ENCODE results near the gene SUPT20H.
A peak's percentile ranks its signal among the peaks of the same experiment; 100 is the strongest.
"Not testable (repeated sequence)": the region's sequence is repeated elsewhere in the genome, so short reads cannot be mapped to it uniquely, and the experiment has no call there.

The SUPT20H gene

DNA sequence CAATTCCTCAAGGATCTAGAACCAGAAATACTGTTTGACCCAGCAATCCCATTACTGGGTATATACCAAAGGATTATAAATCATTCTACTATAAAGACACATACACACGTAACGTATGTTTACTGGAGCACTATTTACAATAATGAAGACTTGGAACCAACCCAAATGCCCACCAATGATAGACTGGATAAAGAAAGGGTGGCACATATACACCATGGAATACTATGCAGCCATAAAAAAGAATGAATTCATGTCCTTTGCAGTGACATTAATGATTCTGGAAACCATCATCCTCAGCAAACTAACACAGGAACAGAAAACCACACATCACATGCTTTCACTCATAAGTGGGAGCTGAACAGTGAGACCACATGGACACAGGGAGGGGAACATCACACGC lies 6.4 kb downstream of the SUPT20H start:
- not testable (repeated sequence) for ATAC-seq (ENCODE audit: low read depth)

DNA sequence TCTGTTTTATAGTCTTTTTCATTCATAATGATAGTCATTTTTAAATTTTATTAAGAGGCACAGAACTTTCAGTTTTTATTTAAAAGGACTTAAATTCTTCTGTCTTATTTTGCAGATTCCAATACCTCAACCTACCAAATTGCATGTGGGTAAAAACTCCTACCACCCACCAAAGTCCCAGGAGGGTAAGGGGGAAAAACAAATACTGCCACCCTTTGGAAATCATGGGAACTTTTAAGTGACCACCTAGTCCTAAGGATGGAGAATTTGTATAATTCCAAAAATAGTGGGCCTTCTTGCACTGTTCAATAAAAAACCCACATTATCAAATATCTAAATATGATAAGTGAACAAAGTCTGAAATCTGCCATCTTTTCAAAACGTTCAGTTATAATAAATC lies 9.7 kb downstream of the SUPT20H start:
- Mint-ChIP-seq H3K4me1 (peaks cover 12% of the 10 kb centered on the region), H3K27me3 (no peaks in the 10 kb centered on the region), H3K27ac (no peak overlapping the region), H3K9me3 (no peaks in the 10 kb centered on the region), H3K4me3 (no peak overlapping the region), H3K36me3 (peaks cover 15% of the 10 kb centered on the region)
- ATAC-seq (ENCODE audit: low read depth) (no peak), DNase-seq (ENCODE audit: low spot score in 2 of 2) (no peak)

More for the DNA sequence above, 6.4 kb downstream of the SUPT20H start:
- H3K4me1 Mint-ChIP-seq = peaks cover 15% of the 10 kb centered on the region
- peaks cover 15% of the 10 kb centered on the region for H3K36me3 Mint-ChIP-seq
- DNase-seq (ENCODE audit: low spot score in 2 of 2); H3K9me3 Mint-ChIP-seq; H3K27me3 Mint-ChIP-seq; H3K27ac Mint-ChIP-seq: not testable (repeated sequence)
- H3K4me3 Mint-ChIP-seq = peak overlapping the region; percentile 3

DNA sequence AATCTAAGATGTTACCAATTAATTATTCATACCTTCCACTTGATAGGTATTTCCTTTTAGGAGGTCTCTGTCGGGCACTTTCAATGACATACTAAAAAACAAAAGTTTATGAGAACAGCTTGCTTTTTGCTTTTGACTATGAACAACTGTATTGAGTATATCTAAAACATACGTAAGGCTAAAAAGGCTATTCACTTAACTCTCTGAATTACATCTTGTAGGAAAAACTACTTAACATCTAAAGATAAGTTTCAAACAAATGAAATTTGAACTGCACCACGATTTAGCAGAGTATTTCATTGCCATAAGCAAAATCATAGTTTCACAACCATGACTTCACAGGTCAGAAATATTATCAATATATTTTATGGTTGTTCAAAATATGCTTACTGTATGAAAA lies 11.6 kb downstream of the SUPT20H start:
- no peak overlapping the region for H3K27ac Mint-ChIP-seq
- H3K9me3 Mint-ChIP-seq = no peaks in the 10 kb centered on the region
- ATAC-seq (ENCODE audit: low read depth) (no peak), DNase-seq (ENCODE audit: low spot score in 2 of 2) (no peak)
- no peaks in the 10 kb centered on the region for H3K27me3 Mint-ChIP-seq
- peaks cover 14% of the 10 kb centered on the region for H3K36me3 Mint-ChIP-seq
- H3K4me3 Mint-ChIP-seq = no peak overlapping the region
- H3K4me1 Mint-ChIP-seq = peaks cover 10% of the 10 kb centered on the region

DNA sequence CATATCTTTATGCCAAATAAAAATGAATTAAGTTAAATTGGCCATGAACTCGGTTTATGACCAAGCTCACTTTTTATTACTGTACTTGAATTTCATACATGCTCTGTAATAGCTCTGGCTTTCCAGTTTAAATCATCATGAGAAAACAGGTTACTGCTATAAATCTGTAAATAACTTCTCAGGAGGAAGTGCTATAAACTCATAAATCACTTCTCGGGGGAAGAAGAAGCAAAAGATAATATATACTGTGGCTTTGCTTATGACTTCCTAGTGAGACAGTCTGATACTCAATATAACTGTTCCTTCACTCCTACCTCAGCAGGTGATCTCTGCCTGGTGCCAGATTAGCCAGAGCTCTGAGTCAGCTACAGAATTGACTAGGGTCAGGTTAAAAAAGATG lies 12.5 kb downstream of the SUPT20H start:
- no peak for DNase-seq (ENCODE audit: low spot score in 2 of 2)
- H3K27me3 Mint-ChIP-seq = no peaks in the 10 kb centered on the region
- no peak overlapping the region for H3K27ac Mint-ChIP-seq
- H3K4me3 Mint-ChIP-seq = no peak overlapping the region
- peaks cover 18% of the 10 kb centered on the region for H3K36me3 Mint-ChIP-seq
- ATAC-seq (ENCODE audit: low read depth) = no peak
- H3K9me3 Mint-ChIP-seq = no peaks in the 10 kb centered on the region
- H3K4me1 Mint-ChIP-seq = peaks cover 7% of the 10 kb centered on the region

DNA sequence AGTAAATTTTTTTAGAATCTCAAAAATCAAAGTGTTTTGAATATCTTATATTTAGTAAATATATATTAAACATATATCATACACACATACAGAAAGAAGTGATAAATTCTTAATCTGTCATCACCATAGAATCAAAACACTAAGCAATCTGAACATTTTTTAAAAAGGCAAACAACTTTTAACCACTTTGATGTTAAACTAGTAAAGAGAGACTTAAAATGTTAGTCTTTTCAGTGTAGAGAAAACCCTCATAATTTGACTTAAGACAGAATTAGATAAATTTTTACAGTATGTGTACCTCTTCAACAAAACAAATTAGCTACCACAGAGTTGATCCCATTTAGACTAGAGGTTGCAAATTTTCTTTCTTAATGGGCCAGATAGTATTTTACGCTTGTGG lies 13.4 kb downstream of the SUPT20H start:
- H3K9me3 Mint-ChIP-seq = no peaks in the 10 kb centered on the region
- no peak overlapping the region for H3K4me3 Mint-ChIP-seq
- peaks cover 2% of the 10 kb centered on the region for H3K4me1 Mint-ChIP-seq
- H3K36me3 Mint-ChIP-seq = peaks cover 23% of the 10 kb centered on the region
- no peak overlapping the region for H3K27ac Mint-ChIP-seq
- no peak for ATAC-seq (ENCODE audit: low read depth)
- no peaks in the 10 kb centered on the region for H3K27me3 Mint-ChIP-seq
- no peak for DNase-seq (ENCODE audit: low spot score in 2 of 2)

DNA sequence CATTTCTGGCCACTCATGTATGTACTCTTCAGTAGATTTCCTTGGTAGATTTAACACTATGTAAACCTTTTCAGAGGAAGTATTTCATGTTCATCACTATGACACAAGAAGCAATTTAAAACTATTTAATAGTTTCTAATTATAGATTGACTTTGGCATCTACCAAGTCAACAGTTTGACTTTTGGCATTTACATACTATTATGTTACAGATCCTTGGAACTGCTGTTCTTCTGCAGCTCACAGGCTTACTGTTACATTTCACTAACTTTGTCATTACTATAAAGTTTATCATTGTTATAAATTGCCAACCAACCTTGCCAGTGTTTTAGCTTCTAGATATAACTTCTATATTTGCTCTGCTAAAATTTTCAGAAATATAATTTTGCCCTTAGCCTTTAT lies 18.7 kb downstream of the SUPT20H start:
- no peak overlapping the region for H3K4me3 Mint-ChIP-seq
- no peak for ATAC-seq (ENCODE audit: low read depth)
- H3K27ac Mint-ChIP-seq = no peak overlapping the region

DNA sequence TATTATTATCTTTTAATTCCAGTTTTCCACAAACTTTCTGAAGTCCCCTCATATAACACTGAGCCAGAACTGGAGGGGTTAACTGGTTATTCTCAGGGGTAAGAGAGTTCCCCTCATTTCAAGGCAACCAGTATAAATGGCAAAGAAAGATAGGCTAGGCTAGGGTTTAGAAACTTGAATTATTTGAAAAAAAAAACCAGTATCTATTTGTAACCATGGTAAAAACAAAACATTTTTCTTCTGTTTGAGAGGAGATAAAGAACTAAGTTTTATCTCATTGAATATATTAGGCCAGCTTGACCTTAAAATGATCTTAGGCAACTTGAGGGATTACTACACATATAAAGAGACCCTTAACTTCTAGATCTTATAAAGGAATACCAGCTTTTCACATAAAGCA lies 19.6 kb downstream of the SUPT20H start:
- no peak overlapping the region for H3K4me3 Mint-ChIP-seq
- peaks cover 26% of the 10 kb centered on the region for H3K36me3 Mint-ChIP-seq
- H3K9me3 Mint-ChIP-seq = no peaks in the 10 kb centered on the region
- H3K4me1 Mint-ChIP-seq = no peaks in the 10 kb centered on the region
- ATAC-seq (ENCODE audit: low read depth) (no peak), DNase-seq (ENCODE audit: low spot score in 2 of 2) (no peak)
- H3K27ac Mint-ChIP-seq = no peak overlapping the region
- no peaks in the 10 kb centered on the region for H3K27me3 Mint-ChIP-seq

More for the DNA sequence above, 18.7 kb downstream of the SUPT20H start:
- DNase-seq (ENCODE audit: low spot score in 2 of 2) = no peak
- Mint-ChIP-seq H3K27me3 (no peaks in the 10 kb centered on the region), H3K9me3 (no peaks in the 10 kb centered on the region), H3K4me1 (no peaks in the 10 kb centered on the region), H3K36me3 (peaks cover 25% of the 10 kb centered on the region)

DNA sequence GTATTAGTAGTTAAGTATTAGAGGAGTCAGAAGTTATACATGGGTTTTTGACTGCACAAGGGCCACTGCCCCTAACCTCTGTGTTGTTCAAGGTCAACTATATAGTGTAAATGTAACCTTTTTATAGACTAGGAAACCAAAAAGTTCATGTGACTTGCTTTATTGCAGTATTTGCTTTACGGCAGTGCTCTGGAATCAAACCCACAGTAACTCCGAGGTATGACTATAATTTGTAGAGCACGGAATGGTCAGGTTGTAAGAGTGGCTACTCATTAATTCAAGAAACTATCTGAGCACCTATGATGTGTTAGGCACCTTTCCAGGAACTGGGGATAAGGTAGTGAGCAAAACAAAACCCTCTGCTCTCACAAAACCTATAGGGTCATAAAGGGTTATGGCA lies 22.2 kb downstream of the SUPT20H start:
- ATAC-seq (ENCODE audit: low read depth) = no peak
- no peaks in the 10 kb centered on the region for H3K27me3 Mint-ChIP-seq
- H3K36me3 Mint-ChIP-seq = peaks cover 18% of the 10 kb centered on the region
- H3K9me3 Mint-ChIP-seq = no peaks in the 10 kb centered on the region
- H3K4me3 Mint-ChIP-seq = no peak overlapping the region
- DNase-seq (ENCODE audit: low spot score in 2 of 2) = no peak
- H3K27ac Mint-ChIP-seq = no peak overlapping the region
- no peaks in the 10 kb centered on the region for H3K4me1 Mint-ChIP-seq

DNA sequence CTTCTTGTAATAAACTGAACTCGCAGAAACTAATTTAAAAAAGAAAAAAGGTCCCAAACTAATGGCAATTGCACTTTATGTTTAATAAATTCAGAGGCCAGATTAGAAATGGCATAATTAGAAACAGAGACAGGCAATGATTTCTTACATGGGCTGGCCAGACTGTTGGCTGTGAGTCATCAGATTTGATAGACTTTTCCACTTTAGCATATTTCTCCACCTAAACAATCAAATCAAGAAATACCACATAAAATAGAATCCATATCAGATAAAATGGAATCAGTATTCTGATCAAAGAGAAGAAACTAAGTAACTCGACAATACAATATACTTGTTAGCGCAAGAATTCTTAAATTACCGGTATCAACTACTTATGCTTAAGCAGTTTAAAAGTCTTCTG lies 29.9 kb downstream of the SUPT20H start:
- DNase-seq (ENCODE audit: low spot score in 2 of 2) = no peak
- no peak for ATAC-seq (ENCODE audit: low read depth)
- Mint-ChIP-seq H3K9me3 (no peaks in the 10 kb centered on the region), H3K27me3 (no peaks in the 10 kb centered on the region), H3K36me3 (peaks cover 16% of the 10 kb centered on the region), H3K4me3 (no peak overlapping the region), H3K27ac (no peak overlapping the region), H3K4me1 (no peaks in the 10 kb centered on the region)

DNA sequence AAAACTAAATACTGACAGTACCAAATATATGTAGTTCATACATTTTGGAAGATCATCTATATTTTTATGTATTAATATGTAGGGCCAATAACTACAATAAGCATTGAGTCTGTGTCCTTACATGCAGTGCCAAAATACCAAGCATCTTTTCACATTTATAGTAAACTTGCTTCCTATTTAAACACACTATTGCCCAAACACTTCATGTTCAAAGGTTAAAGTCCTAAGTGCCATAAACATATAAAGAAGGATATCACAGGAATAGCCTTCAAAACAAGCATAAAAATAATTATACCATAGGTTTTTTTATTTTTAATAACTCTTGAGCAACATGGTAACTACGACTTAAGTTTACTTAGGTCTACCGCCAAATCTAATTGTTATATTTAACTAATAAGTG lies 31.8 kb downstream of the SUPT20H start:
- no peak for DNase-seq (ENCODE audit: low spot score in 2 of 2)
- Mint-ChIP-seq H3K4me3 (no peak overlapping the region), H3K4me1 (no peaks in the 10 kb centered on the region), H3K27me3 (no peaks in the 10 kb centered on the region), H3K9me3 (no peaks in the 10 kb centered on the region), H3K27ac (no peak overlapping the region), H3K36me3 (peaks cover 25% of the 10 kb centered on the region)
- ATAC-seq (ENCODE audit: low read depth) = no peak

DNA sequence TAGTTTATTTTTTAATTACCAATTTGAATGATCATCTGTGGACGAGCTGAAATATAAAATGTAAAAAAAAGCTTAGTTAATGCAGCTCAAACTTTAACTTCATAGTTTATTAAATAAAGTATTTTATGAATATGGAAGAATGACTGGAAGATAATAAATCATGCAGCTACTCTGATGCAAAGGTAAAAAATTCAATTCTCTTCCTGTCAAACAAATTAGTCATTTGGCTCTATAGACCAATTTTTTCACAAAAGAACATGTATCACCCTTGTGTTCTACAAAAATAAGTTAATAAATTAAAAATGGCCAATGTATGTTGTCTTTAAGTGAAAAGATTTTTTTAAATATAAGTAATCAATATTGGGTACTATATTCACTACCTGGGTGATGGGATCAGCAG lies 32.7 kb downstream of the SUPT20H start:
- Mint-ChIP-seq H3K4me1 (no peaks in the 10 kb centered on the region), H3K27ac (no peak overlapping the region), H3K9me3 (no peaks in the 10 kb centered on the region), H3K36me3 (peaks cover 22% of the 10 kb centered on the region), H3K4me3 (no peak overlapping the region), H3K27me3 (no peaks in the 10 kb centered on the region)
- DNase-seq (ENCODE audit: low spot score in 2 of 2) (no peak), ATAC-seq (ENCODE audit: low read depth) (no peak)

DNA sequence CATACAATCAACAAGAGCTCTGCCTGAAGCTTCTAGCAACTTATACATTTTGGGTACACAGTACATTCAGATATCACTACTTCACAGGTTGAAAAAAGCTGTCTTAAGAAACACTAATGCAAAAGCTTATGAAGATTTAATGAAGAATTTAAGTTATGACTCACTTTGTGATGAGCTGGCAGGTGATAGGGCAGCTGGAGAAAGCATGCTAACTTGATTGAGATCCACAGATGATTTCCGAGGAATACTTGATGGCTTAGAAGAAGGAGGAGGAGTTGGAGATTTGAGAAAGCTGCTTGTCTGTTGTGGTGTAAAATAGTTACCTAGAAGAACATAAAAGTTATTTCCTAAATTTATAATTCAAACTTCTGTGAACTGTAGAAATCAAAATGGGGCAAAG lies 35.6 kb downstream of the SUPT20H start:
- Mint-ChIP-seq H3K4me3 (no peak overlapping the region), H3K9me3 (no peaks in the 10 kb centered on the region), H3K4me1 (no peaks in the 10 kb centered on the region), H3K27me3 (no peaks in the 10 kb centered on the region), H3K27ac (peak overlapping the region; percentile 40), H3K36me3 (peaks cover 17% of the 10 kb centered on the region)
- ATAC-seq (ENCODE audit: low read depth) = no peak
- DNase-seq (ENCODE audit: low spot score in 2 of 2) = no peak

DNA sequence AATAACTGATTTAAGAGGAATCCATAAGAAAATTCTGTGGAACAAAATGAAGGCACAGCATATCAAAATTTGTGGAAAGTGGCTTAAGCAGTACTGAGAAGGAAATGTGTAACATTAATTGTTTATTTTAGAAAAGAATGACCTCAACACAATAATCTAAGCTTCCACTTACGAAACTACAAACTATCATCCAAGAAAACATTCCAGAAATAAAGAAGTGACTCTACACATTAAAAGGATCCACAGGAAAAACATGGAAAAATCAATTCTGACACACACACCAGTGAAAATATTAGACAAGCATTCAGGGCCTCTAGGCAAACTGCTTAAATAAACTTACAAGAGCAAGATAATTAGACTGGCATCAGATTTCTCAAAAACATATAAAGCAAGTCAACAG lies 44.9 kb downstream of the SUPT20H start:
- Mint-ChIP-seq H3K9me3 (no peaks in the 10 kb centered on the region), H3K4me1 (no peaks in the 10 kb centered on the region), H3K27ac (peak overlapping the region; percentile 12), H3K36me3 (peaks cover 30% of the 10 kb centered on the region), H3K27me3 (no peaks in the 10 kb centered on the region), H3K4me3 (no peak overlapping the region)
- no peak for ATAC-seq (ENCODE audit: low read depth)
- DNase-seq (ENCODE audit: low spot score in 2 of 2) = no peak

DNA sequence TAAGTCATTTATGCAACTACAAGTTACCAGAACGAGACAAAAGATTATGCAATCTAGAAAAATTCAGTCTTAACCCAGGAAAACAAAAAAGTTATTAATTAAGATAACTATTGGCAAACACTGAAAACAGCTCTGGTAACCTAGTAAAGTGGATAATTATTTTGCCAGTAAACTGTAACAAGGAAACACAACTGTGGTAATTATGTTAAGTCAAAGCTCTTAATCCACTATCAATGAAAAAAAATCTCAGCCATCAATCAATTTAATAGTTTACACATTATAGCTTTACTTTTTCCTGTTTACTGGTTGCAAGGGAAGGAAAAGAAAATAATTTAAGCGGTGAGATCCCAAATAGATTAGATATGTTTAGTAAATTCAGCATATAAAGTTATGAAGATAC lies 47.7 kb downstream of the SUPT20H start:
- H3K4me1 Mint-ChIP-seq = peaks cover 3% of the 10 kb centered on the region
- H3K4me3 Mint-ChIP-seq = no peak overlapping the region
- no peaks in the 10 kb centered on the region for H3K27me3 Mint-ChIP-seq
- H3K36me3 Mint-ChIP-seq = peaks cover 37% of the 10 kb centered on the region
- DNase-seq (ENCODE audit: low spot score in 2 of 2) = no peak
- H3K9me3 Mint-ChIP-seq = no peaks in the 10 kb centered on the region
- no peak overlapping the region for H3K27ac Mint-ChIP-seq
- ATAC-seq (ENCODE audit: low read depth) = no peak

DNA sequence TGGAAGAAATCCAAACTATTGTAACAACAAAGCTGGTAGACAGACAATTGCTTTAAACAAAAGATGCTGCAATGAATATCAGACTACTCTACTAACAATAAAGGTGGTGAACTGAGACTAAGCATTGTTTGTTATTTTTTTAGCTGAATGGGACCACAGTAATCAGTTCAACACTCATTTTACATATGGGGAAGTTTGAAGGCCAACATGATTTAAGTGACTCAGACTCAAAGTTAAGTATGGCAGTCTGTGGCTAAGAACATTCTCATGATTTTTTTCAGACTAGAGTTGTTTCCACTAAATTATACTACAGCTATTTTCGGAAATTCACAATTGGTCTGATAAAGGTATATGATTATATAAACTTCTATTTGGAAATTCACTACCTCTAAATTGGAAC lies 48.5 kb downstream of the SUPT20H start:
- peaks cover 3% of the 10 kb centered on the region for H3K4me1 Mint-ChIP-seq
- DNase-seq (ENCODE audit: low spot score in 2 of 2) (no peak), ATAC-seq (ENCODE audit: low read depth) (no peak)
- no peaks in the 10 kb centered on the region for H3K9me3 Mint-ChIP-seq
- peaks cover 34% of the 10 kb centered on the region for H3K36me3 Mint-ChIP-seq
- no peak overlapping the region for H3K27ac Mint-ChIP-seq
- H3K4me3 Mint-ChIP-seq = no peak overlapping the region
- H3K27me3 Mint-ChIP-seq = no peaks in the 10 kb centered on the region

DNA sequence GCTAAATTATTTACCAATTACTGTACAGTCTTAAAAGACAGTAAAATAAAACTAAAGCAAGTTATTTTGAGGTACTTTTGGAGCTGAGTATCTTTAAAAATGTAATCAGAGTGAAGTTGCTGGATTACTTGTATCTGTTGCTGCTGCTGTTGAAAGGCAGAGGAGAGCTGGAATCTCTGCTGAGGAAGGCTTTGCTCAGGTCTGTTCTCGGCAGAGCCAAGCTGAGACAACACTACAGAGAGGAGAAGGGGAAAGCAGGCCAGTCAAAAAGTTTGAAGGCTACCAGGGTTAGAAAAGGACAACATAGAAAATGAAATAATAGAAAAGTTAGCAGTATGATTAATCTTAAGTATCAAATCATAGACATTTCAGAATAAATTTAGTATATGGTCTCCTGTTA lies 49.1 kb downstream of the SUPT20H start:
- no peaks in the 10 kb centered on the region for H3K27me3 Mint-ChIP-seq

More for the DNA sequence above, 49.1 kb downstream of the SUPT20H start:
- Mint-ChIP-seq H3K27ac (peak overlapping the region; percentile 18), H3K4me1 (peaks cover 3% of the 10 kb centered on the region), H3K9me3 (no peaks in the 10 kb centered on the region), H3K36me3 (peaks cover 28% of the 10 kb centered on the region), H3K4me3 (no peak overlapping the region)
- no peak for ATAC-seq (ENCODE audit: low read depth)
- no peak for DNase-seq (ENCODE audit: low spot score in 2 of 2)
